Adrenal gland (tissue), 5 donors: ENCODE measurements around the gene CORO2B.

Experiments used
- CTCF ChIP-seq, 6 experiments: fragments of 450-650 bp in 4 of 6; fragments of 200-600 bp in 2 of 6; sonication (generic) in 1 of 6; IDR thresholded peaks; 1 replicate in 5 of 6; 2 replicates in 1 of 6; pipeline versions ENCODE4 v1.5.1 to v1.8.0; 2016 to 2021; ENCODE audit warnings: antibody characterized with exemption in 6 of 6, mild to moderate bottlenecking in 2 of 6, moderate library complexity in 1 of 6
- POLR2A ChIP-seq, 2 donors: fragments of 450-650 bp; IDR thresholded peaks; one replicate each; pipeline ENCODE4 v1.6.1; 2017; ENCODE audit warnings: antibody characterized with exemption in 2 of 2, mild to moderate bottlenecking in 2 of 2, moderate library complexity in 1 of 2
- donor health status: DM: no; HTN: no; CAD: no.

- TF ChIP-seq CTCF (IDR thresholded peaks at IDR 0.05) (no peak), POLR2A (IDR thresholded peaks at IDR 0.05) (no peak)
These were observed 57.5 kb downstream of the CORO2B start for GRCh38 chr15:68636256-68636655.
